Stomach (tissue), 4 donors: ENCODE results near the gene GABBR2.

Source experiments
- CTCF ChIP-seq, 7 experiments: fragments of 450-650 bp in 4 of 7; fragments of 200-600 bp in 3 of 7; sonication (generic) in 3 of 7; IDR thresholded peaks; one replicate each; pipeline ENCODE4 v1.5.1; 2016 to 2019; ENCODE audit warnings: antibody characterized with exemption in 7 of 7, control low read depth in 2 of 7, mild to moderate bottlenecking in 1 of 7
- EP300 ChIP-seq: sonication (generic); formaldehyde crosslinking; IDR thresholded peaks from one replicate; pipeline ENCODE4 v1.6.1; 2017; ENCODE audit warnings: antibody characterized with exemption
- POLR2A ChIP-seq, 4 donors: fragments of 450-650 bp; IDR thresholded peaks; one replicate each; pipeline ENCODE4 v1.6.1; 2016; ENCODE audit warnings: antibody characterized with exemption in 4 of 4, control low read depth in 2 of 4, mild to moderate bottlenecking in 1 of 4, moderate library complexity in 1 of 4
- POLR2AphosphoS5 ChIP-seq, 3 donors: sonication (generic); formaldehyde crosslinking; IDR thresholded peaks; one replicate each; pipeline ENCODE4 v1.6.1; 2016; ENCODE audit warnings: antibody characterized with exemption in 3 of 3

GRCh38 chr9:98362624-98363252 lies 346.0 kb downstream of the GABBR2 start:
- TF ChIP-seq POLR2A (IDR thresholded peaks at IDR 0.05): no peak
- TF ChIP-seq CTCF (IDR thresholded peaks at IDR 0.05): no peak
- no peak for TF ChIP-seq POLR2AphosphoS5 (IDR thresholded peaks at IDR 0.05)
- no peak for TF ChIP-seq EP300
